ENCODE measurements around the gene NHERF1.

NHERF1 gene

DNA sequence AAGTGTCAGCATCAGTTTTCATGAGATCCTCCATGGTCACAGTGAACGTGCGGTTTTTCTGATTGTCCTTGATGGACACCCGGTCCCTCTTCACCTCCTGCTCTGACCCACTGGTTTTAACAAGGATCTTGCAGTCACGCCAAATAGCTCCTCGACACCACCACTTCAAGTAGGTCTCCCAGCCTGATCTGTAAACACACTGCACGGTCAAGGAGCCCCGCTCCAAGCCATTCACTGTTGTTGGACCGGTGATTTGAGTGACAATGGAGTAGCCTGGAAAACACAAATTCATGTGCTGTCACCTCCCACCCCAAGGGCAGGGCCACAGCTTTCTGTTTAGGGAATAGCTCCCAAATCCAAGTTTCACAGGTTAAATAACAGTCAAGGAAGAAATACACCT, 43.9 kb upstream of the NHERF1 start:
- no peak for TF ChIP-seq CEBPB (IDR thresholded peaks at IDR 0.05)
- no peak for TF ChIP-seq TAF1 (IDR thresholded peaks at IDR 0.05; ENCODE audit: low read depth)
- TF ChIP-seq, protein P1, sequence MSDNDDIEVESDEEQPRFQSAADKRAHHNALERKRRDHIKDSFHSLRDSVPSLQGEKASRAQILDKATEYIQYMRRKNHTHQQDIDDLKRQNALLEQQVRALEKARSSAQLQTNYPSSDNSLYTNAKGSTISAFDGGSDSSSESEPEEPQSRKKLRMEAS (IDR thresholded peaks at IDR 0.05) = no peak
- no peak for TF ChIP-seq NFIC (IDR thresholded peaks at IDR 0.05)
- no peak for TF ChIP-seq RAD21 (IDR thresholded peaks at IDR 0.05; ENCODE audit: low read depth)
- TF ChIP-seq CREB1 (IDR thresholded peaks at IDR 0.05; ENCODE audit: low read depth) = no peak
- TF ChIP-seq TCF12 (IDR thresholded peaks at IDR 0.05; ENCODE audit: low read depth) = no peak
- TF ChIP-seq, protein P2, sequence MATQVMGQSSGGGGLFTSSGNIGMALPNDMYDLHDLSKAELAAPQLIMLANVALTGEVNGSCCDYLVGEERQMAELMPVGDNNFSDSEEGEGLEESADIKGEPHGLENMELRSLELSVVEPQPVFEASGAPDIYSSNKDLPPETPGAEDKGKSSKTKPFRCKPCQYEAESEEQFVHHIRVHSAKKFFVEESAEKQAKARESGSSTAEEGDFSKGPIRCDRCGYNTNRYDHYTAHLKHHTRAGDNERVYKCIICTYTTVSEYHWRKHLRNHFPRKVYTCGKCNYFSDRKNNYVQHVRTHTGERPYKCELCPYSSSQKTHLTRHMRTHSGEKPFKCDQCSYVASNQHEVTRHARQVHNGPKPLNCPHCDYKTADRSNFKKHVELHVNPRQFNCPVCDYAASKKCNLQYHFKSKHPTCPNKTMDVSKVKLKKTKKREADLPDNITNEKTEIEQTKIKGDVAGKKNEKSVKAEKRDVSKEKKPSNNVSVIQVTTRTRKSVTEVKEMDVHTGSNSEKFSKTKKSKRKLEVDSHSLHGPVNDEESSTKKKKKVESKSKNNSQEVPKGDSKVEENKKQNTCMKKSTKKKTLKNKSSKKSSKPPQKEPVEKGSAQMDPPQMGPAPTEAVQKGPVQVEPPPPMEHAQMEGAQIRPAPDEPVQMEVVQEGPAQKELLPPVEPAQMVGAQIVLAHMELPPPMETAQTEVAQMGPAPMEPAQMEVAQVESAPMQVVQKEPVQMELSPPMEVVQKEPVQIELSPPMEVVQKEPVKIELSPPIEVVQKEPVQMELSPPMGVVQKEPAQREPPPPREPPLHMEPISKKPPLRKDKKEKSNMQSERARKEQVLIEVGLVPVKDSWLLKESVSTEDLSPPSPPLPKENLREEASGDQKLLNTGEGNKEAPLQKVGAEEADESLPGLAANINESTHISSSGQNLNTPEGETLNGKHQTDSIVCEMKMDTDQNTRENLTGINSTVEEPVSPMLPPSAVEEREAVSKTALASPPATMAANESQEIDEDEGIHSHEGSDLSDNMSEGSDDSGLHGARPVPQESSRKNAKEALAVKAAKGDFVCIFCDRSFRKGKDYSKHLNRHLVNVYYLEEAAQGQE (IDR thresholded peaks at IDR 0.05; ENCODE audit: low read depth) = no peak
- TF ChIP-seq EP300 (IDR thresholded peaks at IDR 0.05; ENCODE audit: borderline replicate concordance) = no peak
- TF ChIP-seq EGR1 (IDR thresholded peaks at IDR 0.05) = no peak
- no peak for TF ChIP-seq FOXM1 (IDR thresholded peaks at IDR 0.05; ENCODE audit: borderline replicate concordance, low read depth)
- TF ChIP-seq YY1 (IDR thresholded peaks at IDR 0.05; ENCODE audit: low read depth) = no peak
- no peak for TF ChIP-seq ZBTB7A (IDR thresholded peaks at IDR 0.05; ENCODE audit: low read depth)
- TF ChIP-seq, protein P3, sequence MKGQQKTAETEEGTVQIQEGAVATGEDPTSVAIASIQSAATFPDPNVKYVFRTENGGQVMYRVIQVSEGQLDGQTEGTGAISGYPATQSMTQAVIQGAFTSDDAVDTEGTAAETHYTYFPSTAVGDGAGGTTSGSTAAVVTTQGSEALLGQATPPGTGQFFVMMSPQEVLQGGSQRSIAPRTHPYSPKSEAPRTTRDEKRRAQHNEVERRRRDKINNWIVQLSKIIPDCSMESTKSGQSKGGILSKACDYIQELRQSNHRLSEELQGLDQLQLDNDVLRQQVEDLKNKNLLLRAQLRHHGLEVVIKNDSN (IDR thresholded peaks at IDR 0.05) = no peak
- TF ChIP-seq TEAD4 (IDR thresholded peaks at IDR 0.05) = no peak

DNA sequence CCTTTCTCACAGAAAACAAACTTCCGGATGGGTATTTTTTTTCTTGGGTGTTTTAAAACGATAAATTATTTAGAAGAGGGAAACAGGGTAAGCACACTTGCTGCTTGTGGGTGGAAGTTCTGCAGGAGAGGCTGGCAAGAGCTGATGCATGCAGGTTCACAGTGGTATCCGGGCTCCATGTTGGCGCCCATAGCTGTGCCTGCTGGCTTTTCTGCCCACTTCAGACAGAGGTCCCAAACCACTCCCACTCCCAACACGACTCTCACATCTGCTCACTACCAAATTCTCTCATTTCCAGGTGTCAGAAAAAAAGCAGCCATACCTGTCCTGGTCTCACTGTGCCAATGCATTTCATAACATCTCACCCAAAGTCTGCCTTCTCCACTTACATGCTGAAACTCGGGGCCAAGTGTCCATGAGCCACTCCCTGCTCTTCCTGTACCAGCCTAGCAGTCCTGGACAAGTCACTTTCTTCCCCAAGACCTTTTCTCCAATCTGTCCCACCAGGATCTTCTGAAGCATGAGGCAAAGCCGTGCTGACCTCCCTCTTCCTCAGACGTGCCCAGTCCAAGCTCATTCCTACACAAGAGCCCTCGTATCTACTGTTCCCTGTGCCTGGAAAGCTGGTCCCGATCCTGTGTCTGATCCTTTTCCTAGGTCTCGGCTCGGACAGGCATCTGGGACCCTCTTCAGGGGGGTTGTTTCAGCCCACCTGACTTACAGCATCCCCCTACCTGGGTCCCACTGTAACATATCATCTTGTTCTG, 37.2 kb upstream of the NHERF1 start:
- TF ChIP-seq TAF1 (IDR thresholded peaks at IDR 0.05; ENCODE audit: low read depth) = no peak
- TF ChIP-seq TEAD4 (IDR thresholded peaks at IDR 0.05) = no peak
- TF ChIP-seq, protein P3 (IDR thresholded peaks at IDR 0.05) = no peak
- TF ChIP-seq EGR1 (IDR thresholded peaks at IDR 0.05) = no peak
- no peak for TF ChIP-seq TCF12 (IDR thresholded peaks at IDR 0.05; ENCODE audit: low read depth)
- TF ChIP-seq NFIC (IDR thresholded peaks at IDR 0.05) = no peak
- TF ChIP-seq RAD21 (IDR thresholded peaks at IDR 0.05; ENCODE audit: low read depth) = no peak
- TF ChIP-seq, protein P1 (IDR thresholded peaks at IDR 0.05) = no peak
- no peak for TF ChIP-seq EP300 (IDR thresholded peaks at IDR 0.05; ENCODE audit: borderline replicate concordance)
- TF ChIP-seq CEBPB (IDR thresholded peaks at IDR 0.05) = no peak
- no peak for TF ChIP-seq YY1 (IDR thresholded peaks at IDR 0.05; ENCODE audit: low read depth)
- TF ChIP-seq, protein P2 (IDR thresholded peaks at IDR 0.05; ENCODE audit: low read depth) = no peak
- TF ChIP-seq CREB1 (IDR thresholded peaks at IDR 0.05; ENCODE audit: low read depth) = no peak
- TF ChIP-seq FOXM1 (IDR thresholded peaks at IDR 0.05; ENCODE audit: borderline replicate concordance, low read depth) = no peak

DNA sequence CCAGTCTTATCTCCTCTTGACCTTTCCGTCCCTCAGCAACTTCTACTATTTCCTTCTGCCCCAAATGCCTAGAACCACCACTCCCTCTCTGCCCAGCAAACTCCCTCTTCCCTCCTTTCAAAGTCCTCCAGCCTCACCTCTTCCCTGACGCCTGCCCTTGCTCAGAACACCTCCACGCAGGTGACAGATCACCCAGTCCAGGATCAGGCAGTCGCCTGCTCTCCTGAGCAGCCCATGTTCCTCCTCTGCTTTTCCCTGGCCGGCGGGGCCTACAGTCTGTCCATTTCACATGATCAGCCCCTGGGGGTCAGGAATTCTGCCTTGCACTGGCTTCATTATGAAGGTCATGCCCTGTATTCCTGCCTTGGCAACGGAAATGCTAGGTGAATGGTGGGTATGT, 36.1 kb upstream of the NHERF1 start:
- TF ChIP-seq EP300 (IDR thresholded peaks at IDR 0.05; ENCODE audit: borderline replicate concordance) (no peak), FOXM1 (IDR thresholded peaks at IDR 0.05; ENCODE audit: borderline replicate concordance, low read depth) (no peak), CEBPB (IDR thresholded peaks at IDR 0.05) (no peak), EGR1 (IDR thresholded peaks at IDR 0.05) (no peak), TAF1 (IDR thresholded peaks at IDR 0.05; ENCODE audit: low read depth) (no peak), ZBTB7A (IDR thresholded peaks at IDR 0.05; ENCODE audit: low read depth) (no peak), YY1 (IDR thresholded peaks at IDR 0.05; ENCODE audit: low read depth) (no peak), CREB1 (IDR thresholded peaks at IDR 0.05; ENCODE audit: low read depth) (no peak), NFIC (IDR thresholded peaks at IDR 0.05) (no peak), TCF12 (IDR thresholded peaks at IDR 0.05; ENCODE audit: low read depth) (no peak), RAD21 (IDR thresholded peaks at IDR 0.05; ENCODE audit: low read depth) (no peak), TEAD4 (IDR thresholded peaks at IDR 0.05) (no peak)
- TF ChIP-seq, protein P1 (IDR thresholded peaks at IDR 0.05) = no peak
- TF ChIP-seq, protein P3 (IDR thresholded peaks at IDR 0.05) = no peak
- TF ChIP-seq, protein P2 (IDR thresholded peaks at IDR 0.05; ENCODE audit: low read depth) = no peak
